GM19239 (cell line): ENCODE data around the gene UNC5A.

Experiments used
- DNase-seq: peaks from one replicate; pipeline ENCODE4 v3.0.0; 2011; ENCODE audit warnings: low spot score; ENCODE audit not compliant: insufficient read length
- FAIRE-seq: peaks from 2 replicates; lab custom pipeline; 2011; peaks lifted over from hg19 to GRCh38; lab: Jason Lieb, UNC

UNC5A gene

DNA sequence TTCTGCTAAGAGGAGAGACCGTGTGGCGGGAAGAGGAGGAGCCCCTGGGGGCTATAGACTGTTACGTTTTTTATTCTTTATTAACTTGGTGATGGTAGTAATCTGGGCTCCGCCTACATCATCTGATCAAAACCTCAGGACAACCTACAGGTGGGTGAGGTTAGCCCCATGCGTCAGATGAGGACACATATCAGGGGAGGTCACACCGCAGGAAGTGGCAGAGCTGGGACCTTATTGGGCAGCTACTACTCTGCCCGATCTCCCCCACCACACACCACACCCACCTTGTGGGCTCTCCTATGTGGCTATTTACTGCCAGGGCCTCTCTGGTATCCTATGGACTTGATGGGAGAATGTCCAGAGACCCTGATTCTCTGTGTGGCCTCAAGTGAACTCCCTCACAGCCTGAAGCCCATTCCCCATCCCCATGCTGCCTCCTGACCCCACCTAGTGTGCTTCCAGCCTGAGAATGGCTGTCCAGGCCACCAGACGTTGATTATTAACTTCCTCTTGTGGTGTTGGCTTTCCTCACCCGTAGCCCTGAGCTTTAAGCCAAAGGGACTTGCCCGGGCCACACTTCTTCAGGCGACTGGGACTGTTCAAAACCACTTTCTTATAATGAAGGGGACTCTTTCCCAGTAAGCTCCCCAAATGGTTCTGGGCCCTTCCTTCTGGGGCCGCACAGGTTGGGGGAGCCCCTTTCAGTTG lies 8.2 kb downstream of the UNC5A start:
- DNase-seq (peak; percentile 81), FAIRE-seq (peak; percentile 93)

DNA sequence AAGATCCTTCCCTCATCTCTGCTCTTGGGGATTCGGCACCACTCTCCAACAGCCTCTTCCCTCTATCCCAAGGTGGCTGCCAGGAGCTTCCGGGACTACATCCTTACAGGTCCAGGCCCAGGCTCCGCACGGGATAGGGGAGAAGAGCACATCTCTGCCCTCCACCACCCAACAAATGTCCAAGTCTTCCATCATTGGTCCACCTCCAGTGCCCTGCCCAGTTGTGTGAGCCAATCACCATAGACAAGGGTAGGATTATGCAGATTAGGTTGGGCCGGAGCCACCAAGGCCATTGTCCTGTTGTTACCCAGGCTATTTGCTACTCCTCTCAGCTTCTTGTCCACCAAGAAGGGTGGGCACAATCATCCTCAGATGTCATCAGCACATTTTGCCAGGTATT lies 9.1 kb downstream of the UNC5A start:
- DNase-seq = no peak
- FAIRE-seq = no peak

DNA sequence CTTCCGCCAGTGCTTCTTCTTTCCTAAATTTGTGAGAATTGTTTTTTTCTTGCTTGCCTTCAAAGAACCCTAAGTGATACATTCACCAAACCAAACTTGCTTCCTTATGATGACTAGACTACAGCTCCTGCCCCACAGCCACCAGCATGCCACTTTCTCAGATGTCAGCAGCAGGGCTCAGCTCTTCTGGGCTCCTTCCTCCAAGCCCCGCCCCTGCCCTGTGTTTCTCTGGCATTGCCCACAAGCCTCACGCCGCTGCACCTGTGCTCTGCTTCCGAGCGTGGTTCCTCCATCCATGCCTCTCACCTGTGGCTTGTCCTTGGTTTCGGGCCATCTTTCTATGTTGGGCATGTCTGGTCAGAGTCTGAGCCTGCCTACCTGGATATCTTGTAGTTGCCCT lies 10.6 kb downstream of the UNC5A start:
- no peak for DNase-seq

DNA sequence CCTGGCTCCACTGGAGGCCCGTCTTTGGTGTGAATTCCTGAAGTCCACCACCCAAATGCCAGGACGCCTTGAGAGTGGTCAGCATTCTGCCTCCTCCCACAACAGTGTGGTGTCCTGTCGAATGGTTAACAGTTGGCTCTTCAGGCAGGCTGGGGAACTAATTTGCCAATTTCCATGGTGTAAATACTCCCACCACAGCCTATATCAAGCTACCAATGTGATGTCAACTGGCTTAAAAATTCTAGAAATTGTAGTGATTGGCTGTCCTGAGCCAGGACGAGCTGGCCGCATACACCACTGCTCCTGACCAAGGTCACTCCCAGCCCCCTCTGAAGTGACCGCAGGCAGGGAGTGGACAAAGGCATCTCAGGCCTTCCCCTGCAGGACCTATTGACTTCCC lies 11.1 kb downstream of the UNC5A start:
- DNase-seq (no peak), FAIRE-seq (no peak)

More for the DNA sequence above, 10.6 kb downstream of the UNC5A start:
- no peak for FAIRE-seq

DNA sequence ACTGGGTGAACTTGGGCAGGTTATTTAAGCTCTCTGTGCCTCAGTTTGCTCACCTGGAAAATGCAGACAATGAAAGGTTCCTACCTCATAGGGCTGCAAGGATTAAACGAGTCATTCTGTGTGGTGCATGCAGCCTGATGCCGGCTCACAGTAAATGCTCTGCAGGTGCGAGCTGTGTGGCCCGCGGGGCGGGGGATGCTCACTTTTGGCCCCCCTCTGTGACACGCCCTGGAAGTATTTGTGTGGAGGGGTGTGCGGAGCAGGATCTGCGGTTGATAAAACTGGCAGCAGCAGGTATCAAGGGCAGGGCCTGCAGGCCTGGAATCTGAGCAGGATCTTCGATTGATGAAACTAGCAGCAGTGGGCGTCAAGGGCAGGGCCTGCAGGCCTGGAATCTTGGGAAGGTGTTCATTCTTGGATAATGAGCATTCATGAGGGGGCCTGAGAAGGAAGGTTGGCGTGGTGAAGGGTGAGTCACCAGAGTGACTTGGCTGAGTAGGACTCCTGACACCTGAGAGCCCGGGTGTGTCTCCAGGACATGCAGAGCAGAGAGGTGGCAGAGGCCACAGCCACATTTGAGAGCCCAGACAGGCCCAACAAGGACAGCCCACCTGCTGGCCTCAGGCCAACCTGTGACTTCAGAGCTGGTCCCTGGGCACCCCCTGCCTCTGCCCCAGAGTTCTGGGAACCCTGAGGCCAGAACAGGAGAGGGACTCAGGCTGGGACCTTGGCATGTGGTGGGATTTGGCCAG lies 11.9 kb downstream of the UNC5A start:
- no peak for DNase-seq
- FAIRE-seq = no peak

DNA sequence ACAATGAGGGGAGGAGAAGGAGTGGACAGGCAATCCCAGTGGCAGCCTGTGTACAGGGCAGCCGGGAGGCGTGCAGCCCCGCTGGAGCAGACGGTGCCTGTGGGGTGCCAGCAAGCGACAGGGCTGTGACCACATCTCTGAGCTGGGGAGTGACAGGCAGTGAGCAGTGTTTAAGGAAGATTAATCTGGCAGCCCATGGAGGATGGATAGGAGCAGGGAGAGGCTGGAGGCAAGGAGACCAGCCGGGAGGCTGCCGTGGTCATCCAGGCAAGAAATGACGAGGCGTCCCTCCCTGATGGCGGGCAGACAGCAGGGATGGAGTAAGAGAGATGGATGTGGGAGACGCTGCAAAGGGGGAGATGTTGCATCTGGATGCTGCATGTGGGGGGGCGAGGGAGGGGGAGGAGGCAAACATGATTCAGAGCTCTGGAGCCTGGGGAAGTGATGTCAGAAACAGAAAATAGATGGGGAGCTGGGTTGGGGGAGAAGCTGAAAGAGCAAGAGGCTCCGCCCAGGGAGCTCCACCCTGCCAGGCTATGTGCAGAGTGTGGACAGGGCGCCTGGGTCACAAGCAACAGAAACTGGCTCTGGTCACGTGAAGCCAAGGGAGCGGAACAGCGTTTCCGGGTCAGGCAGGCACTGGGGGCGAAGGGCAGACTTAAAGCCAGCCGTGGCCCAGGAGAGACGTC lies 12.6 kb downstream of the UNC5A start:
- FAIRE-seq = no peak
- DNase-seq = no peak

DNA sequence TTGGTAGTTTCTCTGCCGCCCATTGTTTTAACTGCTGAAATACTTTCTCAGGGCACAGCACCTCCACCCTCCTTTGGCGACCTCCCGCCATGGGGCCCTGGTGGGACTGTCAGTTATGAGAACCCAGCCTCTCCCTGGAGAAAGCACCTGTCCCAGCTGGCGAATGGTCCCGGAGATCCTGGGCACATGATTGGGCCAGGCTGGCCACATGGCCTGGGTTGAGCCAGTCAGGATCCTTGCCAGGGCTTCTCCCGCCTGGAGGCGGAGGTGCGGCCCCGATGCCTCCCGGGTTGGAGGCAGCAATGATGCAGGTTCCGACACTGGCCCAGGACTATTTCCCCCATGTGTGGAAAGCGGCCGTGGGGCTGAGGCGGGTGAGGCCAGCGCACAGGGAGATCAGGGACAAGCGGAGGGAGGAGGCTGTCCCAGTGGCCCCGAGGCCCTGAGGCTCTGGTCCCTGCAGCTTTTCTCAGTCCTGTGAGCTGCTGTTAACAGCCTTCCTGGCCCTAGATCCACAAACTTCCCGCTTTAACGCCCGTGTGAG lies 13.6 kb downstream of the UNC5A start:
- no peak for FAIRE-seq
- no peak for DNase-seq

DNA sequence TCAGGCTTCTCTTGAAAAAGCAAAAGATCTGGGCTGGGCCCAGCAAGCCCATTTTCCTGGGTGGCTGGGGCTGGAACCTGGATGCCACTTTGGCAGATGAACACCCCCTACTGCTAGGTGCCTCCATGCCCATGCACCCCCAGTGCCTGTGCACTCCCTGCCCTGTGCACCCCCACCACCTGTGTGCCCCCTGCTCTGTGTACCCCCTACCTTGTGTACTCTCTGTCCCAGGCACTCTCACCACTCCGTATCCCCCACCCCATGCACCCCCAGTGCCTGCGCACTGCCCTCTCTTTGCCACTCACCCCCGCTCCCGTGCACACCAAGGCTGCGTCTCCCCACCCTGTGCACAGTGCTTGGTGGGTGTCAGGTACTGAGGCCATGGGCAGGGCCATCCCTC lies 14.2 kb downstream of the UNC5A start:
- FAIRE-seq (no peak), DNase-seq (no peak)

DNA sequence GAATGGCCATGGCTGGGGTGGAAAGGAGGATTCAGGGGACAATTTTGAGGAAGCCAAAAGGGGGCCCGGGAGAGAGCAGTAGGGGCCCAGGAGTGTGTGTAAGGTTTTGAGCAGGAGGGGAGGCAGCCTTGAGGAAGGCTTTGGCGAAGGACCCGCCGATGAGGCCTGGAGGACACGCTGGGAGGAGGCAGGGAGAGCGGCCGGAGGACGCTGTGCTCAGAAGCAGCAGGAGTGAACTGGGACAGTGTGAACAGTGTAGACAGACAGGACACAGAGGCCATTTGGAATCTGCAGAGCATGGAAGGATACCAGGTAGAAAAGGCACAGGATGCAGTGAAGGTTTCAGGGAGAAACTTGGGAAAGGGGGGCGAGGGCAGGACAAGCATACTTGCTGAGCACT lies 14.9 kb downstream of the UNC5A start:
- no peak for FAIRE-seq
- DNase-seq = no peak

DNA sequence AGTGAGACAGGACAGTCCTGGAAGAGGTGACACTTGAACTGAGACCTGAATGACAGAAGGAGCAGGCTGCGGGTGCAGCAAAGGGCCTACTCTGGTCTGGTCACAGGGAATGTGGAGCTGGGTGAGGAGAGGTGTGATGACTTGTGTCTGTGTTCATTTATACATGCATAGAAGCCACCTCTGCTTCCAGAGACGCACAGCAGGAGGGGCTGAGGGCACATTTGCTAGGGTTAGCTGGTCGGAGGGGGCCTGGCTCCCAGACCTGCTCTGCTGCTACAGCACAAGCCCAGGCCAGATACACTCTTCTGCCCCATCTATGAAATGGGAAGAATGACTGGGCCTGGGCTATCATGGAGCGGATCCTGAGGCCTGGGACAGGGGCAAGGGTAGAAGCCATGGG lies 15.6 kb downstream of the UNC5A start:
- DNase-seq (no peak), FAIRE-seq (no peak)

DNA sequence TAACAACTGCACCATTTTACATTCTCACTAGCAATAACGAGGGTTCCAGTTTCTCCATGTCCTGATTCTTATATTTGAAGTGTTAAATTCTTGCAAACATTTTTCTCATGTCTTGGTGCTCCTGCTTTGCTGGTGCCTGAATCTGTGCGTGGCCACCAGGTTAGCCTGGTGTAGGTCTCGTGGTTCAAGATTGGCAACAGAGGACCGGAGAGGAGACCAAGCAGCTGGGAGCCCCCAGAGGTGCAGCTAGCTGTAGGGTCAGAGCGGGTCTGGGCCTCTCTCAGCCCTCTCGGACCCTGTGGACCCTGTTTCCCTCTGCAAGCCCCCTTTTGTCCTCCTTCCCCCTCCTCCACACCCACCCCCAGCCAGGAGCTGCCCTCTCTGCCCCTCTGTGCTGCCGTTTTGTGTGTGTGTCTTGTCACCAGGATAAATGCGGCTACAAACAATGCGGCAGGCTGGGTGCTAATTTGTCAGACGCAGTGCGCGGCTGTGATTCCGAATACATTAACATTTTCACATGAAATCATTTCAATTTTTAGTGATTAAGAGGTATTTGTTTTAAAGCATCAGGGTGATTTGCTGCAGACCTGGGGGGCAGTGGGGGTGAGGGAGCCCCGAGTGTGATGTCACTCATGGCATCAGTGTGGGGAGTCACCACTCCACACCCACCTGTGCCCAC lies 17.5 kb downstream of the UNC5A start:
- FAIRE-seq = no peak
- no peak for DNase-seq

DNA sequence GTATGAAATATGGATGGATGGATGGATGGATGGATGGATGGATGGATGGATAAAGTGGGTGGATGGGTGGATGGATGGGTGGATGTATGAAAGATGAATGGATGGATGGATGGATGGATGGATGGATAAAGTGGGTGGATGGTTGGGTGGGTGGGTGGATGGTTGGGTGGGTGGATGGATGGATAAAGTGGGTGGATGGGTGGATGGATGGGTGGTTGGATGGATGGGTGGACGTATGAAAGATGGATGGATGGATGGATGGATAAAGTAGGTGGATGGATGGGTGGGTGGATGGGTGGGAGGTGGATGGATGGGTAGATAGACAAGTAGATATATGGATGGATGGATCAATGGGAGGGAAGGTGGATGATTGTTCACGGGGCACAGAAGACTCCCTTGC lies 19.0 kb downstream of the UNC5A start:
- DNase-seq = no peak
- no peak for FAIRE-seq

DNA sequence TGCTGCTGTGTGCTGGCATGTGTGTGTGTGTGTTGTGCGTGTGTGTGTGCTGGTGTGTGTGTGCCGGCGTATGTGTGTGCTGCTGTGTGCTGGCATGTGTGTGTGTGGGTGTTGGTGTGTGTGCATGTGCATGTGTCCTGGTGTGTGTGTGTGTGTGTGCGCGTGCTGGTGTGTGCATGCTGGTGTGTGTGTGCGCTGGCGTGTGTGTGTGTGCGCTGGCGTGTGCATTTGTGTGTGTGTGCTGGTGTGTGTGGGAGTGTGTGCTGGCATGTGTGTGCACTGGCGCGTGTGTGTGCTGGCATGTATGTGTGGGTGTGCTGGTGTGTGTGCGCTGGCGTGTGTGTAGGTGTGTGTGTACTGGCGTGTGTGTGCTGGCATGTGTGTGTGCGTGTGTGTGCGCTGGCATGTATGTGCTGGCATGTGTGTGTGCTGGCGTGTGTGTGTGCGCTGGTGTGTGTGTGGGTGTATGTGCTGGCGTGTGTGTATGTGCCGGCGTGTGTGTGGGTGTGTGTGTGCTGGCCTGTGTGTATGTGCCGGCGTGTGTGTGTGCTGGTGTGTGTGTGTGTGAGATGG lies 20.1 kb downstream of the UNC5A start:
- FAIRE-seq = no peak

DNA sequence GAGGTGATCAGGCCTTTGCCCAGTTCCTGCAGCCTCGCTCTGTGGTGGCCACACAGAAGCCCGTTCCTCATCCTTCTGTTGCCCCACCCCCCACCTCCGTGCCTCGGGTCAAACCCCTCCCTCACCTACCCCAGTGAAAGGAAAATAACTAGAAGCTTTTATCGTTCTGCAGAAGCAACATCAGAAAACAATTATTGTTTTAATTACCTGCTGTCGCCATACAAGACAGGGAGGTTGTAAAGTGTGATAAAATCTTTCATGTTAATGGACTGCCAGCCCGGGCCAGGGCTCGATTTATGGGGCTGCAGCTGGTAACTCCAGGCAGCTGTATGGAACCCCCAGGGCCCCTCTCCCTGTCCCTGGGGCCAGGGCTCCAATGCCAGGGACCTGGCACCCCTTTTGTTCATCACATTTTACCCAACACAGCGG lies 20.6 kb downstream of the UNC5A start:
- DNase-seq = no peak
- FAIRE-seq = no peak

More for the DNA sequence above, 20.1 kb downstream of the UNC5A start:
- no peak for DNase-seq

DNA sequence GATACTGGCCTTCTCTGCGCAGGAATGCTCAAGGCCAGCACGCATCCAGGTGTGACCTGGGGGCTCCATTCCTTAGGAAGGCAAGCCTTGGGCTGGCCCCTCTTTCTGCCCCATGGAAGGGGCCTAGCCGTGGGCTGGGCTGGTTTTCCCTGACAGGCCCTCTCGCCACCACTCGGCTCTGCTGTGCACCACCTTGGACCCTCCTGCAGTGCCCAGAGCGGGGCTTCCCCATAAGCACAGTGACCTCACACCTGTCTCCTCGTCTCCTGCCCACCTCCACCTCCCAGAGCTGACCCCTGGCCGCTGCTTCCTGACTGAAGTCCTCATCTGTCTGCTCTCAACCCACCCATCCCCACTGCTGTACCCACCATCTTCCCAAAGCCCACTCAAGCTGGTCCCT lies 21.1 kb downstream of the UNC5A start:
- DNase-seq (no peak), FAIRE-seq (no peak)

DNA sequence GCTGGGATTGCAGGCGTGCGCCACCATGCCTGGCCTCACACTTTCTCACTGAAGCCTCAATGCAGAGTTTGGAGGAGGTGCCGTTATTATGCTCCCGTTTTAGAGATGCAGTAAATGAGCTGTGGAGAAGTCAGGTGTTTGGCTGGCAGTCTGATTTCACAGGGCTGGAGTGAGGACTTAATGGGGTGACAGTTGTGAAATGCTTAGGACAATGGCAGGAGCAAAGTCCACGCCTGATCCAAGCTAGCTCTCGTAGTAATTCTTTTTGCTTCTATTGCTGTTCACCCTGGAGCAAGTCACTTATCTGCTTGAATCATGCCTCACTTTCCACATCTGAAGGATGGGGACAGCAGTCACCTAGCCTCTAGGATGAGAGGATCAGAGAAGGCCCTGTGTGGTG lies 21.8 kb downstream of the UNC5A start:
- no peak for DNase-seq
- FAIRE-seq = no peak

DNA sequence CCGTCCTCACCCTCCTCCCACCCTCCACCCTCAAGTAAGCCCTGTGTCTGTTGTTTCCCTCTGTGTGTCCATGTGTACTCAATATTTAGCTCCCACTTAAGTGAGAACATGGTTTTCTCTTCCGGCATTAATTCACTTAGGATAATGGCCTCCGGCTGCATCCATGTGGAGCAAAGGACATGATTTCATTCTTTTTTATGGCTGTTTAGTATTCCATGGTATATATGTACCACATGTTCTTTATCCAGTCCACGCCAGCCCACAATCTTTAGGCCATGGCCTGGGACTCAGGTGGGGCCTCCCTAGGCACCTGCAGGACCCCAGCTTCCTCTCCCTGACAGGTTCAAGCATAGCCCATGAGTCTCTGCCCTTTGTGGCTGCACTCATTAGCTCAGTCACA lies 22.9 kb downstream of the UNC5A start:
- no peak for FAIRE-seq

DNA sequence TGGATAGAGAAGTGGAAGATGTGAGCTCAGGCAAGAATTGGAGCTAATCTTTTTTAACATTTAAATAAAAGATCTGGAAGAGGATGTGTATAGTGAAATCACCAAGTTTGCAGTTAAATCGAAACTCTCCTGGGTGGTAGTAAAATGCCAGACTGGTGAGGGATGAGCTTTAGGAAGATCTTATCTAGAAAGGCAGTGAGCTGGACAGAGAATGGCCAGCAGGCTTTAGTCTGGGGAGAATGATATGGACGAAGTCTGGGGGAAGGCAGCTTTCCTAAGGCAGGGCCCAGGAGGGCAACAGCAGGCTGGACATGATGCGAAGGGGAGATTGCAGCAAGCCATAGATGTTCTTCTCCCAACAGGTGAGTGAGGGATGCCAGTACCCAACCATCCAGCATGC lies 25.6 kb downstream of the UNC5A start:
- DNase-seq = no peak
- FAIRE-seq = no peak

More for the DNA sequence above, 22.9 kb downstream of the UNC5A start:
- no peak for DNase-seq

DNA sequence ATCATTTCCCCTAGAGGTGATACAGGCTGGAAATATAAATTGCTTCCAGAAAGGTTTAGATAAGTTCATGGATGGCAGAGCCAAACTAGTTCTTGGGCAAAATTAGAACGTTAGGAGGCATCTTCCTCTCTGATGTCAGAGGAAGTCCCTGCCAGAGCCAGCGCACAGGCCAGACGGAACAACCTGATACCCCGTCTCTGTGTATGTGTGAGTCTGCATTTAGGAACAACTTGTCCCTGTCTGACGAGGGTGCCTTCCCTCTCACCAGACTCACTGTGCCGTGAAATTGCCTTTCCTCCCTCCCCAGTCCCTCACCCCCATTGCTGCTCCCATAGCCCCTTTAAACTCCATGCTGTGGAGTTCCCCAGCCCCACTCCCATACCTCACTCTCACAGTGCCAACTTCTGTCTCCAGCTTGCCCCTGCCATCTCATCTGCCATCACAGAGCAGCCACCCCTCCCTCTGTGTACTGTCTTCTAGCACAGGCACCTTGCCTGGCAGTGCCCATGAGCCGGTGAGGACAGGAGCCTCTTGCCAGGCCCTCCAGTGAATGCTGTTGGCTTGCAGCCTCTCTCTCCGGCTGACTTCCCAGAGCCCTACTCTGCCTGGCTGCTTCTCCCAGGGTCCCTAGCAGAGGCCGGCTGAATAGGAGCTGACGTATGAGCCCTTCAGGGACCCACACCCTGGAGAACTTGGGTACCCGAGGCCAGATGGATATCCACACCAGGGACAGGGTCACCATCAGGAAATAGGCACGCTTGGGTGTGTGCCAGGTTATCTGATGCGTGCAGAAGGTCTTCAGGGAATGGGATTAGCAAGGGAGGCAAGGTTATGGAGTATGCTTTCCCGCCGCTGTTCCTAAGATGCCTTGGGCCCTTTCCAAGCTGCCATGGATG lies 26.7 kb downstream of the UNC5A start:
- no peak for DNase-seq

More for the DNA sequence above, 26.7 kb downstream of the UNC5A start:
- FAIRE-seq = no peak
